GM12875 (cell line): ENCODE results near the gene SCNN1A.

ENCODE experiments used
- H3K4me3 ChIP-seq: one replicate; pipeline ENCODE4 v1.5.1; 2011; ENCODE audit warnings: low read depth, low read length, control low read depth
- CTCF ChIP-seq: IDR thresholded peaks from 2 replicates; pipeline ENCODE4 v1.5.1; 2011; ENCODE audit warnings: low read depth, mild to moderate bottlenecking, control low read depth, inconsistent platforms, low read length, moderate library complexity, borderline replicate concordance; ENCODE audit not compliant: insufficient read depth

Gene SCNN1A

GRCh38 chr12:6337958-6338433 lies 37.4 kb downstream of the SCNN1A start:
- no peak for TF ChIP-seq CTCF
- H3K4me3 ChIP-seq, result no peak overlapping the region

GRCh38 chr12:6336889-6337853 lies 38.2 kb downstream of the SCNN1A start:
- TF ChIP-seq CTCF, result no peak
- H3K4me3 ChIP-seq, result peak overlapping the region; percentile 33

GRCh38 chr12:6336079-6336888 lies 39.1 kb downstream of the SCNN1A start:
- TF ChIP-seq CTCF, result no peak
- peak overlapping the region; percentile 33 for H3K4me3 ChIP-seq

- peak; percentile 84 for TF ChIP-seq CTCF
- H3K4me3 ChIP-seq, result peak overlapping the region; percentile 33
Observed at GRCh38 chr12:6335451-6336078, 39.8 kb downstream of the SCNN1A start.

GRCh38 chr12:6334940-6335450 lies 40.4 kb downstream of the SCNN1A start:
- TF ChIP-seq CTCF, result no peak
- H3K4me3 ChIP-seq, result no peak overlapping the region

- no peak for TF ChIP-seq CTCF
- H3K4me3 ChIP-seq, result no peak overlapping the region
Observed at GRCh38 chr12:6334359-6334758, 41.0 kb downstream of the SCNN1A start.
